ENCODE data around the gene CHST11. TPM values are rescaled to one million over a fixed set of nuclear protein-coding genes. Genes with fewer than 3 reads are reported as not detected.

Gene CHST11
- total RNA-seq, 1 donor from 2014 or later = 40.1 TPM

GRCh38 chr12:104670439-104671408, 214.0 kb downstream of the CHST11 start:
- H3K27ac Mint-ChIP-seq = peak overlapping the region; percentile 92

DNA sequence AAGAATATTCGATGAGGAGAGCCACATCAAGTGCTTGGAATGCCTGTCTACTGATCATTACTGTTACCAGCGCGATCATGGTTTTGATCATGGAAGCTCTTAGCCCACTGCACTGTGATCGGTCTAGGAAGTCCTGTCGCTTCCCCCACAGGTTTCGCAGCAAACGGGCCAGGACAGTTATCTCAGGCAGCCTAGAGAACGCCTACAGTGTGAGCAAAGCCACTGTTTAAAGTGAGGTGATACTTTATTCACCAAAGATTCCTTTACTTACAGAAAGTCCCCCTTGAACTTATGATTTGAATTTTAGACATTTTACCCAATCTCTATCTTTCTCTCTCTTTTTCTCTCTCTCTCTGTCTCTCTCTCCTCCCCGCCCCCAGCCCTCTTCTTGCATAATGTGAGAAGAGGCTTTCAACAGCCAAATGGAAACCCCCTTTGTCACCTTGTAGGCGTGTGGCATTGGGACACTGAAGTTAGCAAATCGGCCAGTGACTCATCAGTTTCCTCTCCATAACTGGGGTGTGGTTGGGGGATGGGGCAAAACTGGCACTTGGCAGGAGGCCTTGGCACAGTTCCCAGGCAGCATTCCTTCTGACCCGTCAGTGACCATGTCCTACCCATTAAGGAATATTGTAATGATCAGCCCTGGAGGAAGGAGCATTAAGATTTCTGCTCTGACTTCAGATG, 214.8 kb downstream of the CHST11 start:
- CTCF ChIA-PET = interaction anchor here (0.9 to 1.3 kb wide), 4 partner anchors 29 to 381 kb away, joined by 3 to 4 read pairs (median 3); partner anchors contain the start of gene CHST11
- peaks cover 80% of the 10 kb centered on the region for H3K4me1 Mint-ChIP-seq
- peaks cover 4% of the 10 kb centered on the region for H3K36me3 Mint-ChIP-seq (ENCODE audit: low read depth)
- POLR2A ChIA-PET = interaction anchor here (0.6 to 3.5 kb wide), 14 partner anchors 9 to 213 kb away, joined by 3 to 35 read pairs (median 4); partner anchors contain the start of gene CHST11
- TF ChIP-seq, protein P1, sequence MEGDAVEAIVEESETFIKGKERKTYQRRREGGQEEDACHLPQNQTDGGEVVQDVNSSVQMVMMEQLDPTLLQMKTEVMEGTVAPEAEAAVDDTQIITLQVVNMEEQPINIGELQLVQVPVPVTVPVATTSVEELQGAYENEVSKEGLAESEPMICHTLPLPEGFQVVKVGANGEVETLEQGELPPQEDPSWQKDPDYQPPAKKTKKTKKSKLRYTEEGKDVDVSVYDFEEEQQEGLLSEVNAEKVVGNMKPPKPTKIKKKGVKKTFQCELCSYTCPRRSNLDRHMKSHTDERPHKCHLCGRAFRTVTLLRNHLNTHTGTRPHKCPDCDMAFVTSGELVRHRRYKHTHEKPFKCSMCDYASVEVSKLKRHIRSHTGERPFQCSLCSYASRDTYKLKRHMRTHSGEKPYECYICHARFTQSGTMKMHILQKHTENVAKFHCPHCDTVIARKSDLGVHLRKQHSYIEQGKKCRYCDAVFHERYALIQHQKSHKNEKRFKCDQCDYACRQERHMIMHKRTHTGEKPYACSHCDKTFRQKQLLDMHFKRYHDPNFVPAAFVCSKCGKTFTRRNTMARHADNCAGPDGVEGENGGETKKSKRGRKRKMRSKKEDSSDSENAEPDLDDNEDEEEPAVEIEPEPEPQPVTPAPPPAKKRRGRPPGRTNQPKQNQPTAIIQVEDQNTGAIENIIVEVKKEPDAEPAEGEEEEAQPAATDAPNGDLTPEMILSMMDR (IDR thresholded peaks at IDR 0.05) = no peak
- peak overlapping the region; percentile 92 for H3K27ac Mint-ChIP-seq
- ATAC-seq (ENCODE audit: low read depth) = peak; percentile 82
- intact Hi-C loops (cut with micrococcal nuclease) = loop anchor here (1.0 to 10.0 kb wide), 6 partner anchors 21 to 387 kb away; partner anchors contain the start of gene SLC41A2
- H3K4me3 Mint-ChIP-seq = peak overlapping the region; percentile 71
- H3K27me3 Mint-ChIP-seq = no peaks in the 10 kb centered on the region
- DNase-seq = peak; percentile 53
- H3K9me3 Mint-ChIP-seq = no peaks in the 10 kb centered on the region

More at GRCh38 chr12:104670439-104671408, 214.0 kb downstream of the CHST11 start:
- Mint-ChIP-seq H3K27me3 (no peaks in the 10 kb centered on the region), H3K9me3 (no peaks in the 10 kb centered on the region), H3K4me1 (peaks cover 71% of the 10 kb centered on the region), H3K36me3 (ENCODE audit: low read depth) (peaks cover 7% of the 10 kb centered on the region), H3K4me3 (peak overlapping the region; percentile 71)
- ATAC-seq (ENCODE audit: low read depth) (no peak), DNase-seq (no peak)
- intact Hi-C loops (cut with micrococcal nuclease) = loop anchor here (1.0 to 10.0 kb wide), 6 partner anchors 22 to 386 kb away; partner anchors contain the start of gene SLC41A2
- ChIA-PET POLR2A (interaction anchor here (0.6 to 3.5 kb wide), 15 partner anchors 12 to 437 kb away, joined by 3 to 35 read pairs (median 4); partner anchors contain the start of gene CHST11), CTCF (interaction anchor here (1.1 to 1.3 kb wide), 5 partner anchors 29 to 289 kb away, joined by 3 to 6 read pairs (median 3); partner anchors contain the start of gene CHST11)
- TF ChIP-seq, protein P1 (IDR thresholded peaks at IDR 0.05) = no peak

- H3K9me3 Mint-ChIP-seq = no peaks in the 10 kb centered on the region
- H3K27ac Mint-ChIP-seq = peak overlapping the region; percentile 92
- DNase-seq (no peak), ATAC-seq (ENCODE audit: low read depth) (no peak)
- CTCF ChIA-PET = interaction anchor here (0.9 kb wide), 1 partner anchor 381 kb away, joined by 3 read pairs; no protein-coding TSS in a partner anchor
- TF ChIP-seq, protein P1 (IDR thresholded peaks at IDR 0.05) = no peak
- POLR2A ChIA-PET = interaction anchor here (0.9 to 3.5 kb wide), 8 partner anchors 9 to 214 kb away, joined by 3 to 35 read pairs (median 6); partner anchors contain the start of gene CHST11
- H3K4me1 Mint-ChIP-seq = peaks cover 85% of the 10 kb centered on the region
- H3K36me3 Mint-ChIP-seq (ENCODE audit: low read depth) = no peaks in the 10 kb centered on the region
- no peaks in the 10 kb centered on the region for H3K27me3 Mint-ChIP-seq
- intact Hi-C loops (cut with micrococcal nuclease) = loop anchor here (5.0 to 10.0 kb wide), 2 partner anchors 285 to 387 kb away; partner anchors contain the start of gene SLC41A2
- peak overlapping the region; percentile 71 for H3K4me3 Mint-ChIP-seq
These were observed 215.3 kb downstream of the CHST11 start for GRCh38 chr12:104672096-104672445.

GRCh38 chr12:104672501-104673265, 215.9 kb downstream of the CHST11 start:
- intact Hi-C loops (cut with micrococcal nuclease) = loop anchor here (5.0 to 10.0 kb wide), 2 partner anchors 285 to 388 kb away; partner anchors contain the start of gene SLC41A2
- DNase-seq (no peak), ATAC-seq (ENCODE audit: low read depth) (no peak)
- Mint-ChIP-seq H3K9me3 (no peaks in the 10 kb centered on the region), H3K4me3 (peak overlapping the region; percentile 53), H3K36me3 (ENCODE audit: low read depth) (no peaks in the 10 kb centered on the region), H3K27ac (peak overlapping the region; percentile 92), H3K27me3 (no peaks in the 10 kb centered on the region), H3K4me1 (peaks cover 91% of the 10 kb centered on the region)
- CTCF ChIA-PET = interaction anchor here (0.9 to 1.1 kb wide), 2 partner anchors 90 to 380 kb away, joined by 3 read pairs; no protein-coding TSS in a partner anchor
- POLR2A ChIA-PET = interaction anchor here (0.9 to 3.5 kb wide), 7 partner anchors 8 to 215 kb away, joined by 4 to 35 read pairs (median 6); partner anchors contain the start of gene CHST11
- TF ChIP-seq, protein P1 (IDR thresholded peaks at IDR 0.05) = no peak
